ENCODE measurements around the gene MSL2.
"Not testable (repeated sequence)": the region's sequence is repeated elsewhere in the genome, so short reads cannot be mapped to it uniquely, and the experiment has no call there.

MSL2 gene

GRCh38 chr3:136196064-136196400 is at the start of gene MSL2:
MSL2 (minus strand) TSS chr3:136196335; CDS start chr3:136195113, 1,222 bp downstream.
- H3K4me1 Mint-ChIP-seq, result peaks cover 51% of the 10 kb centered on the region

GRCh38 chr3:136245691-136246090 is 49.6 kb upstream of the MSL2 start:
- Mint-ChIP-seq H3K4me3 (no peak overlapping the region), H3K27ac (no peak overlapping the region)

More at GRCh38 chr3:136196064-136196400, at the start of gene MSL2:
- no peak for ATAC-seq
- peak within 1 kb of the TSS; percentile 97 for H3K4me3 Mint-ChIP-seq
- peaks cover 4% of the 10 kb centered on the region for H3K9me3 Mint-ChIP-seq
- peaks cover 38% of the 10 kb centered on the region for H3K36me3 Mint-ChIP-seq (ENCODE audit: low read depth)
- peak within 1 kb of the TSS; percentile 100 for H3K27ac Mint-ChIP-seq
- no peak for DNase-seq
- H3K27me3 Mint-ChIP-seq, result peaks cover 5% of the 10 kb centered on the region

GRCh38 chr3:136239094-136239493 is 43.0 kb upstream of the MSL2 start:
- H3K36me3 Mint-ChIP-seq (ENCODE audit: low read depth), result no peaks in the 10 kb centered on the region
- H3K9me3 Mint-ChIP-seq, result no peaks in the 10 kb centered on the region
- ATAC-seq (no peak), DNase-seq (no peak)
- no peak overlapping the region for H3K27ac Mint-ChIP-seq
- H3K4me3 Mint-ChIP-seq, result no peak overlapping the region
- no peaks in the 10 kb centered on the region for H3K4me1 Mint-ChIP-seq
- no peaks in the 10 kb centered on the region for H3K27me3 Mint-ChIP-seq

More at GRCh38 chr3:136245691-136246090, 49.6 kb upstream of the MSL2 start:
- DNase-seq, result no peak
- Mint-ChIP-seq H3K4me1 (peaks cover 10% of the 10 kb centered on the region), H3K36me3 (ENCODE audit: low read depth) (no peaks in the 10 kb centered on the region), H3K9me3 (no peaks in the 10 kb centered on the region), H3K27me3 (no peaks in the 10 kb centered on the region)
- no peak for ATAC-seq

- Mint-ChIP-seq H3K27me3 (no peaks in the 10 kb centered on the region), H3K4me3 (no peak overlapping the region), H3K9me3 (no peaks in the 10 kb centered on the region), H3K4me1 (no peaks in the 10 kb centered on the region), H3K36me3 (ENCODE audit: low read depth) (no peaks in the 10 kb centered on the region), H3K27ac (no peak overlapping the region)
- DNase-seq, result no peak
- ATAC-seq, result no peak
Measured at GRCh38 chr3:136237961-136238649, 42.0 kb upstream of the MSL2 start.

- Mint-ChIP-seq H3K4me3 (no peak overlapping the region), H3K36me3 (ENCODE audit: low read depth) (no peaks in the 10 kb centered on the region), H3K4me1 (no peaks in the 10 kb centered on the region), H3K9me3 (no peaks in the 10 kb centered on the region), H3K27ac (no peak overlapping the region), H3K27me3 (no peaks in the 10 kb centered on the region)
- ATAC-seq (no peak), DNase-seq (no peak)
Measured at GRCh38 chr3:136237103-136237502, 41.0 kb upstream of the MSL2 start.

GRCh38 chr3:136236109-136236508 is 40.0 kb upstream of the MSL2 start:
- H3K9me3 Mint-ChIP-seq, result no peaks in the 10 kb centered on the region
- no peaks in the 10 kb centered on the region for H3K36me3 Mint-ChIP-seq (ENCODE audit: low read depth)
- no peak overlapping the region for H3K27ac Mint-ChIP-seq
- no peak for DNase-seq
- no peaks in the 10 kb centered on the region for H3K4me1 Mint-ChIP-seq
- no peaks in the 10 kb centered on the region for H3K27me3 Mint-ChIP-seq
- no peak overlapping the region for H3K4me3 Mint-ChIP-seq
- ATAC-seq, result no peak

GRCh38 chr3:136235545-136235944 is 39.4 kb upstream of the MSL2 start:
- ATAC-seq (no peak), DNase-seq (no peak)
- Mint-ChIP-seq H3K4me3 (no peak overlapping the region), H3K4me1 (no peaks in the 10 kb centered on the region), H3K9me3 (no peaks in the 10 kb centered on the region), H3K36me3 (ENCODE audit: low read depth) (no peaks in the 10 kb centered on the region), H3K27me3 (no peaks in the 10 kb centered on the region), H3K27ac (no peak overlapping the region)

- DNase-seq (no peak), ATAC-seq (no peak)
- no peaks in the 10 kb centered on the region for H3K36me3 Mint-ChIP-seq (ENCODE audit: low read depth)
- no peaks in the 10 kb centered on the region for H3K9me3 Mint-ChIP-seq
- H3K4me3 Mint-ChIP-seq, result no peak overlapping the region
- H3K4me1 Mint-ChIP-seq, result no peaks in the 10 kb centered on the region
- no peaks in the 10 kb centered on the region for H3K27me3 Mint-ChIP-seq
- no peak overlapping the region for H3K27ac Mint-ChIP-seq
Measured at GRCh38 chr3:136232413-136232812, 36.3 kb upstream of the MSL2 start.

GRCh38 chr3:136222746-136223145 is 26.6 kb upstream of the MSL2 start:
- ATAC-seq; H3K27me3 Mint-ChIP-seq; H3K36me3 Mint-ChIP-seq (ENCODE audit: low read depth); DNase-seq; H3K27ac Mint-ChIP-seq; H3K4me3 Mint-ChIP-seq; H3K9me3 Mint-ChIP-seq; H3K4me1 Mint-ChIP-seq: not testable (repeated sequence)

GRCh38 chr3:136211547-136211946 is 15.4 kb upstream of the MSL2 start:
- Mint-ChIP-seq H3K27me3 (peaks cover 9% of the 10 kb centered on the region), H3K36me3 (ENCODE audit: low read depth) (no peaks in the 10 kb centered on the region), H3K4me1 (no peaks in the 10 kb centered on the region), H3K4me3 (no peak overlapping the region), H3K9me3 (no peaks in the 10 kb centered on the region), H3K27ac (no peak overlapping the region)
- DNase-seq, result no peak
- ATAC-seq, result no peak

GRCh38 chr3:136209921-136210320 is 13.8 kb upstream of the MSL2 start:
- H3K27ac Mint-ChIP-seq, result no peak overlapping the region
- no peaks in the 10 kb centered on the region for H3K9me3 Mint-ChIP-seq
- no peaks in the 10 kb centered on the region for H3K4me1 Mint-ChIP-seq
- no peaks in the 10 kb centered on the region for H3K36me3 Mint-ChIP-seq (ENCODE audit: low read depth)
- H3K4me3 Mint-ChIP-seq, result no peak overlapping the region
- no peak for ATAC-seq
- H3K27me3 Mint-ChIP-seq, result peaks cover 10% of the 10 kb centered on the region
- DNase-seq, result no peak

- DNase-seq (no peak), ATAC-seq (no peak)
- Mint-ChIP-seq H3K9me3 (no peaks in the 10 kb centered on the region), H3K36me3 (ENCODE audit: low read depth) (no peaks in the 10 kb centered on the region), H3K4me3 (no peak overlapping the region), H3K27me3 (peaks cover 10% of the 10 kb centered on the region), H3K4me1 (no peaks in the 10 kb centered on the region), H3K27ac (no peak overlapping the region)
Measured at GRCh38 chr3:136207489-136208115, 11.5 kb upstream of the MSL2 start.

GRCh38 chr3:136199219-136199618 is 3.1 kb upstream of the MSL2 start:
- H3K27me3 Mint-ChIP-seq, H3K9me3 Mint-ChIP-seq, H3K27ac Mint-ChIP-seq, DNase-seq, ATAC-seq, H3K4me3 Mint-ChIP-seq: not testable (repeated sequence)
- Mint-ChIP-seq H3K36me3 (ENCODE audit: low read depth) (peaks cover 15% of the 10 kb centered on the region), H3K4me1 (peaks cover 28% of the 10 kb centered on the region)

- peaks cover 29% of the 10 kb centered on the region for H3K4me1 Mint-ChIP-seq
- H3K27ac Mint-ChIP-seq, H3K9me3 Mint-ChIP-seq, DNase-seq, ATAC-seq, H3K27me3 Mint-ChIP-seq, H3K4me3 Mint-ChIP-seq: not testable (repeated sequence)
- peaks cover 21% of the 10 kb centered on the region for H3K36me3 Mint-ChIP-seq (ENCODE audit: low read depth)
Measured at GRCh38 chr3:136198462-136199078, 2.4 kb upstream of the MSL2 start.

- H3K4me1 Mint-ChIP-seq, result peaks cover 39% of the 10 kb centered on the region
Measured at GRCh38 chr3:136197159-136197793, 1.1 kb upstream of the MSL2 start.

More at GRCh38 chr3:136197159-136197793, 1.1 kb upstream of the MSL2 start:
- DNase-seq (no peak), ATAC-seq (no peak)
- Mint-ChIP-seq H3K36me3 (ENCODE audit: low read depth) (peaks cover 29% of the 10 kb centered on the region), H3K4me3 (peak overlapping the region; percentile 97), H3K9me3 (peaks cover 4% of the 10 kb centered on the region), H3K27ac (peak overlapping the region; percentile 100), H3K27me3 (peaks cover 5% of the 10 kb centered on the region)
